Measurements from ENCODE around the gene TROAP. TPM values are rescaled to one million over a fixed set of nuclear protein-coding genes. Genes with fewer than 3 reads are reported as not detected.

The TROAP gene
- total and polyA plus RNA-seq, 2 donors from 2014 or later = 1.0 to 1.5 TPM

- Histone ChIP-seq H3K36me3 (ENCODE audit: control insufficient read depth in 2 of 3, insufficient read depth in 3 of 3, low read length in 3 of 3) (no peaks in the 10 kb centered on the region), H3K9me3 (ENCODE audit: control insufficient read depth in 2 of 3, insufficient read depth in 1 of 3, low read length in 3 of 3) (no peaks in the 10 kb centered on the region), H3K4me1 (ENCODE audit: control insufficient read depth in 2 of 3, insufficient read depth in 2 of 3, low read depth in 1 of 3, low read length in 3 of 3) (peaks cover 3 to 28% (median 14%) of the 10 kb centered on the region in 3 donors), H3K27me3 (ENCODE audit: control insufficient read depth, insufficient read depth, low read length) (peaks cover 4% of the 10 kb centered on the region), H3K27ac (ENCODE audit: low read depth in 2 of 2, low read length in 2 of 2) (no peak overlapping the region), H3K4me3 (ENCODE audit: low read length in 3 of 3) (no peak overlapping the region), H3K9ac (ENCODE audit: low read length in 3 of 3) (no peak overlapping the region)
- intact Hi-C loops (cut with DNase I) = no loop called here
- peak in 1 of 5 donors; percentile 41 for DNase-seq
- TF ChIP-seq CTCF (IDR thresholded peaks at IDR 0.05; ENCODE audit: borderline replicate concordance, extremely low read depth, insufficient read depth) = no peak
- no peak for FAIRE-seq
Observed at GRCh38 chr12:49340971-49341776, 18.1 kb downstream of the TROAP start.

DNA sequence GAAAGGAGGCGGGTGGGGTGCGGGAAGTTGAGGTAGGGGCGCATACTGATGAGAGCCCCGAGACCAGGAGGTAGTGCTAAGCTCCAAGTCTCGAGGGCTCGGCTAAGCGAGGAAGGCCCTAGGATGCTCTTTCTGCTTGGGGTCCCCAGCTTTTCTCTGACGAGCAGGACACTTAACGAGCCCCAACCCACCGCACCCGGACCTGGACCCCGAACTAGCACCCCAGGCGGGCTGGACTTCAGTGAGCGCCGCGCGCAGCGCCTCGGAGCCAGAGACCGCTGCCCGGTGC lies 18.7 kb downstream of the TROAP start:
- H3K4me3 ChIP-seq (ENCODE audit: low read length in 3 of 3) = no peak overlapping the region
- DNase-seq = no peak
- no peaks in the 10 kb centered on the region for H3K27me3 ChIP-seq (ENCODE audit: control insufficient read depth, insufficient read depth, low read length)
- H3K4me1 ChIP-seq (ENCODE audit: control insufficient read depth in 2 of 3, insufficient read depth in 2 of 3, low read depth in 1 of 3, low read length in 3 of 3) = peaks cover 3 to 27% (median 17%) of the 10 kb centered on the region in 3 donors
- intact Hi-C loops (cut with DNase I) = no loop called here
- H3K27ac ChIP-seq (ENCODE audit: low read depth in 2 of 2, low read length in 2 of 2) = no peak overlapping the region
- H3K9ac ChIP-seq (ENCODE audit: low read length in 3 of 3) = no peak overlapping the region
- no peaks in the 10 kb centered on the region for H3K36me3 ChIP-seq (ENCODE audit: control insufficient read depth in 2 of 3, insufficient read depth in 3 of 3, low read length in 3 of 3)
- FAIRE-seq = no peak
- H3K9me3 ChIP-seq (ENCODE audit: control insufficient read depth in 2 of 3, insufficient read depth in 1 of 3, low read length in 3 of 3) = no peaks in the 10 kb centered on the region
- no peak for TF ChIP-seq CTCF (IDR thresholded peaks at IDR 0.05; ENCODE audit: borderline replicate concordance, extremely low read depth, insufficient read depth)

- Histone ChIP-seq H3K27me3 (ENCODE audit: control insufficient read depth, insufficient read depth, low read length) (no peaks in the 10 kb centered on the region), H3K4me3 (ENCODE audit: low read length in 3 of 3) (peak overlapping the region in 2 of 3 donors; percentile 26 to 44), H3K9me3 (ENCODE audit: control insufficient read depth in 2 of 3, insufficient read depth in 1 of 3, low read length in 3 of 3) (no peaks in the 10 kb centered on the region), H3K36me3 (ENCODE audit: control insufficient read depth in 2 of 3, insufficient read depth in 3 of 3, low read length in 3 of 3) (no peaks in the 10 kb centered on the region), H3K4me1 (ENCODE audit: control insufficient read depth in 2 of 3, insufficient read depth in 2 of 3, low read depth in 1 of 3, low read length in 3 of 3) (peaks cover 3 to 30% (median 22%) of the 10 kb centered on the region in 3 donors), H3K9ac (ENCODE audit: low read length in 3 of 3) (peak overlapping the region in 1 of 3 donors; percentile 58), H3K27ac (ENCODE audit: low read depth in 2 of 2, low read length in 2 of 2) (no peak overlapping the region)
- DNase-seq (peak; percentile 92 to 97 (median 96)), FAIRE-seq (no peak)
- intact Hi-C loops (cut with DNase I) = no loop called here
- peak; percentile 64 for TF ChIP-seq CTCF (IDR thresholded peaks at IDR 0.05; ENCODE audit: borderline replicate concordance, extremely low read depth, insufficient read depth)
Observed at GRCh38 chr12:49342066-49342913, 19.2 kb downstream of the TROAP start.

Data from kidney (tissue), 14 donors.